Superior temporal gyrus (tissue), 1 donor: ENCODE measurements around the gene SPTBN4.
"Not testable (repeated sequence)": the region's sequence is repeated elsewhere in the genome, so short reads cannot be mapped to it uniquely, and the experiment has no call there.

ENCODE experiments used
- DNase-seq: peaks from one replicate; pipeline ENCODE4 v3.0.0-alpha.2; 2016; ENCODE audit errors: extremely low spot score

Gene SPTBN4

GRCh38 chr19:40465025-40465556, 1.7 kb upstream of the SPTBN4 start:
- peak; percentile 45 for DNase-seq

GRCh38 chr19:40465557-40466218, 1.1 kb upstream of the SPTBN4 start, which contains the start of gene BLVRB:
TSS of gene BLVRB (minus strand) at chr19:40465745. CDS start at chr19:40465688, 57 bp downstream.
- DNase-seq = peak; percentile 99

GRCh38 chr19:40466219-40466984, 399 bp upstream of the SPTBN4 start:
- no peak for DNase-seq

GRCh38 chr19:40469011-40469410, 2.2 kb downstream of the SPTBN4 start:
- DNase-seq = no peak

- DNase-seq = no peak
Measured at GRCh38 chr19:40471111-40471510, 4.3 kb downstream of the SPTBN4 start.

GRCh38 chr19:40472516-40472915, 5.7 kb downstream of the SPTBN4 start:
- DNase-seq = no peak

- DNase-seq = no peak
Measured at GRCh38 chr19:40474737-40475136, 7.9 kb downstream of the SPTBN4 start.

- DNase-seq = not testable (repeated sequence)
Measured at GRCh38 chr19:40475878-40476644, 9.3 kb downstream of the SPTBN4 start.

GRCh38 chr19:40486017-40486416, 19.2 kb downstream of the SPTBN4 start:
- no peak for DNase-seq

GRCh38 chr19:40489882-40490230, 23.1 kb downstream of the SPTBN4 start:
- DNase-seq = no peak

GRCh38 chr19:40492274-40492673, 25.5 kb downstream of the SPTBN4 start:
- DNase-seq = no peak

- DNase-seq = no peak
Measured at GRCh38 chr19:40493778-40494177, 27.0 kb downstream of the SPTBN4 start.

GRCh38 chr19:40494191-40494838, 27.5 kb downstream of the SPTBN4 start:
- DNase-seq = no peak

- DNase-seq = no peak
Measured at GRCh38 chr19:40497214-40497613, 30.4 kb downstream of the SPTBN4 start.

GRCh38 chr19:40499320-40499719, 32.5 kb downstream of the SPTBN4 start:
- no peak for DNase-seq

- DNase-seq = not testable (repeated sequence)
Measured at GRCh38 chr19:40500678-40501530, 34.1 kb downstream of the SPTBN4 start.

GRCh38 chr19:40501599-40501998, 34.8 kb downstream of the SPTBN4 start:
- no peak for DNase-seq

- no peak for DNase-seq
Measured at GRCh38 chr19:40502081-40502480, 35.3 kb downstream of the SPTBN4 start.

- DNase-seq = no peak
Measured at GRCh38 chr19:40502647-40503319, 36.0 kb downstream of the SPTBN4 start.

GRCh38 chr19:40503320-40503695, 36.5 kb downstream of the SPTBN4 start:
- no peak for DNase-seq
